K562 (cell line): ENCODE results near the gene TMEM203. TPM values are rescaled to one million over a fixed set of nuclear protein-coding genes. Genes with fewer than 3 reads are reported as not detected.

Experiments
- ARID1B ChIP-seq: fragments of 450-650 bp; IDR thresholded peaks from 2 replicates; pipeline ENCODE4 v1.6.1; 2016; ENCODE audit warnings: antibody characterized with exemption, mild to moderate bottlenecking, inconsistent platforms
- BRD4 ChIP-seq: fragments of 200-600 bp; sonication (generic); IDR thresholded peaks from 2 replicates; pipeline ENCODE4 v1.6.1; 2017; ENCODE audit warnings: inconsistent platforms
- CGGBP1 ChIP-seq: fragments of 250-450 bp; sonication (Bioruptor Pico); IDR thresholded peaks from 2 replicates; pipeline ENCODE4 v1.9.0; 2021; ENCODE audit warnings: mild to moderate bottlenecking
- DEAF1 ChIP-seq: fragments of 450-650 bp; formaldehyde crosslinking; IDR thresholded peaks from 2 replicates; pipeline ENCODE4 v1.4.0; 2020; ENCODE audit warnings: mild to moderate bottlenecking, moderate library complexity
- DNMT1 ChIP-seq: fragments of 450-650 bp; IDR thresholded peaks from 2 replicates; pipeline ENCODE4 v1.6.1; 2016; ENCODE audit warnings: antibody characterized with exemption, mild to moderate bottlenecking
- EHMT2 ChIP-seq: fragments of 450-650 bp; IDR thresholded peaks from 2 replicates; pipeline ENCODE4 v1.6.1; 2018; ENCODE audit warnings: antibody characterized with exemption
- ESRRA ChIP-seq: fragments of 450-650 bp; IDR thresholded peaks from 2 replicates; pipeline ENCODE4 v1.6.1; 2014; ENCODE audit warnings: low read depth, mild to moderate bottlenecking, moderate library complexity, borderline replicate concordance
- ESRRB ChIP-seq: fragments of 250-450 bp; sonication (Bioruptor Pico); IDR thresholded peaks from 2 replicates; pipeline ENCODE4 v1.5.0; 2020; ENCODE audit warnings: mild to moderate bottlenecking, moderate library complexity, borderline replicate concordance
- ETV1 ChIP-seq: fragments of 450-650 bp; conservative IDR thresholded peaks from 2 replicates; pipeline ENCODE4 v1.6.1; 2016; ENCODE audit warnings: missing genetic modification characterization, control low read depth, low read depth, missing compliant biosample characterization
- GATA2 ChIP-seq: sonication (generic); formaldehyde crosslinking; IDR thresholded peaks from 2 replicates; pipeline ENCODE4 v1.4.0; 2020; ENCODE audit warnings: mild to moderate bottlenecking, missing genetic modification reagents
- HCFC1 ChIP-seq: IDR thresholded peaks from 2 replicates; pipeline ENCODE4 v1.6.1; 2012; ENCODE audit warnings: low read depth, low read length, improper control_type of control experiment
- HDGF ChIP-seq: fragments of 450-650 bp; IDR thresholded peaks from 2 replicates; pipeline ENCODE4 v1.6.1; 2016
- HMG20B ChIP-seq: fragments of 250-450 bp; sonication (Bioruptor Pico); IDR thresholded peaks from 2 replicates; pipeline ENCODE4 v1.5.0; 2021; ENCODE audit warnings: mild to moderate bottlenecking
- KHSRP ChIP-seq: fragments of 450-650 bp; IDR thresholded peaks from 2 replicates; pipeline ENCODE4 v1.6.1; 2017
- KLF6 ChIP-seq: fragments of 250-450 bp; sonication (Bioruptor Pico); IDR thresholded peaks from 2 replicates; pipeline ENCODE4 v1.4.0; 2020; ENCODE audit warnings: mild to moderate bottlenecking, moderate library complexity, borderline replicate concordance
- MITF ChIP-seq: IDR thresholded peaks from 2 replicates; pipeline ENCODE4 v1.6.1; 2014; ENCODE audit warnings: antibody characterized with exemption
- NONO ChIP-seq, 2 experiments: fragments of 200-400 bp in 1 of 2; fragments of 450-650 bp in 1 of 2; formaldehyde crosslinking in 1 of 2; IDR thresholded peaks; 2 replicates each; pipeline ENCODE4 v1.6.1; 2017; ENCODE audit warnings: low read depth in 2 of 2, mild to moderate bottlenecking in 2 of 2, moderate library complexity in 2 of 2, low read length in 1 of 2
- PHB2 ChIP-seq: fragments of 450-650 bp; IDR thresholded peaks from 2 replicates; pipeline ENCODE4 v1.6.1; 2017; ENCODE audit warnings: low read depth
- POLR2A ChIP-seq: fragments of 450-650 bp; conservative IDR thresholded peaks from 2 replicates; pipeline ENCODE4 v1.6.1; 2016
- POLR2H ChIP-seq: IDR thresholded peaks from 2 replicates; pipeline ENCODE4 v1.6.1; 2016; ENCODE audit warnings: missing genetic modification characterization, low read depth, mild to moderate bottlenecking, control low read depth, missing compliant biosample characterization, moderate library complexity
- RFX7 ChIP-seq: fragments of 250-450 bp; sonication (Bioruptor Pico); IDR thresholded peaks from 2 replicates; pipeline ENCODE4 v1.5.1; 2021; ENCODE audit warnings: mild to moderate bottlenecking
- SAFB ChIP-seq: fragments of 200-400 bp; formaldehyde crosslinking; IDR thresholded peaks from 2 replicates; pipeline ENCODE4 v1.6.1; 2017; ENCODE audit warnings: low read depth, low read length, borderline replicate concordance
- TBL1XR1 ChIP-seq, 2 experiments: IDR thresholded peaks; 2 replicates each; pipeline ENCODE4 v1.6.1; 2012; ENCODE audit warnings: improper control_type of control experiment in 2 of 2, low read length in 2 of 2, mild to moderate bottlenecking in 1 of 2
- TFAM ChIP-seq: fragments of 250-450 bp; sonication (Bioruptor Pico); conservative IDR thresholded peaks from 2 replicates; pipeline ENCODE4 v1.5.0; 2021; ENCODE audit warnings: mild to moderate bottlenecking, moderate library complexity
- ZFPM2 ChIP-seq: fragments of 250-450 bp; sonication (Bioruptor Pico); IDR thresholded peaks from 2 replicates; pipeline ENCODE4 v1.5.1; 2022; ENCODE audit warnings: mild to moderate bottlenecking
- polyA plus RNA-seq, 8 experiments: library from polyadenylated mRNA; depleted of rRNA in 4 of 8; stranded (reverse) in 5 of 8; unstranded in 3 of 8; fragments of >200 nt; fragmentation: Nextera tagmentation in 2 of 8; fragmentation: Illumina TruSeq in 1 of 8; extraction: Ambion mirVana in 2 of 8; extraction: Trizol in 1 of 8; gene quantifications; 2 replicates each; pipeline versions ENCODE4 v1.2.1 to v1.2.3, GENCODE V29; 2011 to 2014; ENCODE audit warnings: inconsistent platforms in 1 of 8, missing spikeins in 1 of 8
- total RNA-seq, 7 experiments: library from RNA; depleted of rRNA in 6 of 7; stranded (reverse); fragments of >200 nt in 6 of 7; fragmentation: Illumina TruSeq in 2 of 7; extraction: Trizol in 2 of 7; gene quantifications; 2 replicates each; pipeline versions ENCODE4 v1.2.1 to v1.2.3, GENCODE V29; 2011 to 2021; ENCODE audit warnings: low replicate concordance in 1 of 7
- TF ChIP-seq, protein P1 (sequence below): fragments of 250-450 bp; sonication (Bioruptor Pico); IDR thresholded peaks from 2 replicates; pipeline ENCODE4 v1.8.0; 2021; ENCODE audit warnings: borderline replicate concordance, mild to moderate bottlenecking, moderate library complexity; ENCODE audit not compliant: poor library complexity, severe bottlenecking
- TF ChIP-seq, protein P2 (sequence below): sonication (generic); formaldehyde crosslinking; IDR thresholded peaks from 2 replicates; pipeline ENCODE4 v1.8.0; 2022; ENCODE audit warnings: mild to moderate bottlenecking, low read depth, missing genetic modification reagents

The TMEM203 gene
- total and polyA plus RNA-seq, 9 of the 15 experiments (the other 6 are each of a cell fraction or from before 2014, with no cell fraction given), result 8.8 to 59.5 (median 37.6) TPM

- TF ChIP-seq, protein P1, sequence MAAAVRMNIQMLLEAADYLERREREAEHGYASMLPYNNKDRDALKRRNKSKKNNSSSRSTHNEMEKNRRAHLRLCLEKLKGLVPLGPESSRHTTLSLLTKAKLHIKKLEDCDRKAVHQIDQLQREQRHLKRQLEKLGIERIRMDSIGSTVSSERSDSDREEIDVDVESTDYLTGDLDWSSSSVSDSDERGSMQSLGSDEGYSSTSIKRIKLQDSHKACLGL, result no peak
- TF ChIP-seq CGGBP1 (CRISPR knock-in tag) (peak; percentile 97), HDGF (no peak), ZFPM2 (no peak), RFX7 (CRISPR knock-in tag) (no peak), KHSRP (no peak), EHMT2 (no peak), KLF6 (CRISPR knock-in tag) (no peak), ESRRB (CRISPR knock-in tag) (no peak), HCFC1 (peak; percentile 65), DEAF1 (CRISPR knock-in tag) (no peak), ESRRA (peak; percentile 26; the same call in 1 of the 2 replicates), DNMT1 (no peak), MITF (0 out of 2 replicates have a peak, but pooled peaks have one; percentile 12), ETV1 (tag) (peak; percentile 60), GATA2 (no peak), TBL1XR1 (IDR thresholded peaks at IDR 0.05; ENCODE audit: low read length in 2 of 2) (peak; percentile 22 to 75; a peak in 3 of 4 replicates), NONO (IDR thresholded peaks at IDR 0.05; ENCODE audit: low read depth in 2 of 2, low read length in 1 of 2) (peak in 1 of 2 experiments; percentile 92; a peak in 2 of 4 replicates), ARID1B (no peak), POLR2H (tag) (peak; percentile 99), HMG20B (CRISPR knock-in tag) (no peak), TFAM (no peak), BRD4 (no peak), POLR2A (peak; percentile 100), PHB2 (no peak), SAFB (no peak)
- TF ChIP-seq, protein P2, sequence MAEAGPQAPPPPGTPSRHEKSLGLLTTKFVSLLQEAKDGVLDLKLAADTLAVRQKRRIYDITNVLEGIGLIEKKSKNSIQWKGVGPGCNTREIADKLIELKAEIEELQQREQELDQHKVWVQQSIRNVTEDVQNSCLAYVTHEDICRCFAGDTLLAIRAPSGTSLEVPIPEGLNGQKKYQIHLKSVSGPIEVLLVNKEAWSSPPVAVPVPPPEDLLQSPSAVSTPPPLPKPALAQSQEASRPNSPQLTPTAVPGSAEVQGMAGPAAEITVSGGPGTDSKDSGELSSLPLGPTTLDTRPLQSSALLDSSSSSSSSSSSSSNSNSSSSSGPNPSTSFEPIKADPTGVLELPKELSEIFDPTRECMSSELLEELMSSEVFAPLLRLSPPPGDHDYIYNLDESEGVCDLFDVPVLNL (CRISPR knock-in tag), result no peak
Measured at GRCh38 chr9:137240841-137241489, 35.5 kb upstream of the TMEM203 start, which contains the start of gene TUBB4B (continued).
